IPS-20b (cell line): ENCODE data around the gene UBA52.

ENCODE experiments used
- H3K27ac ChIP-seq: one replicate; pipeline ENCODE4 v1.5.1; 2013; ENCODE audit warnings: low read length
- H3K27me3 ChIP-seq: 2 replicates; pipeline ENCODE4 v1.6.1; 2013; ENCODE audit warnings: mild to moderate bottlenecking, low read length, inconsistent platforms; ENCODE audit not compliant: insufficient read depth
- H3K36me3 ChIP-seq: 2 replicates; pipeline ENCODE4 v1.6.1; 2013; ENCODE audit warnings: low read depth, mild to moderate bottlenecking, inconsistent platforms, low read length, moderate library complexity; ENCODE audit not compliant: insufficient read depth
- H3K4me1 ChIP-seq: 2 replicates; pipeline ENCODE4 v1.6.1; 2013; ENCODE audit warnings: mild to moderate bottlenecking, control low read depth, inconsistent platforms, low read length, moderate library complexity; ENCODE audit not compliant: insufficient read depth
- H3K4me3 ChIP-seq: 2 replicates; pipeline ENCODE4 v1.5.1; 2013; ENCODE audit warnings: mild to moderate bottlenecking, low read length, inconsistent platforms
- H3K9ac ChIP-seq: 2 replicates; pipeline ENCODE4 v1.6.1; 2013; ENCODE audit warnings: low read depth, mild to moderate bottlenecking, inconsistent platforms, low read length, moderate library complexity
- H3K9me3 ChIP-seq: 2 replicates; pipeline ENCODE4 v1.6.1; 2013; ENCODE audit warnings: mild to moderate bottlenecking, low read depth, low read length, inconsistent platforms; ENCODE audit not compliant: insufficient read depth

Gene UBA52

DNA sequence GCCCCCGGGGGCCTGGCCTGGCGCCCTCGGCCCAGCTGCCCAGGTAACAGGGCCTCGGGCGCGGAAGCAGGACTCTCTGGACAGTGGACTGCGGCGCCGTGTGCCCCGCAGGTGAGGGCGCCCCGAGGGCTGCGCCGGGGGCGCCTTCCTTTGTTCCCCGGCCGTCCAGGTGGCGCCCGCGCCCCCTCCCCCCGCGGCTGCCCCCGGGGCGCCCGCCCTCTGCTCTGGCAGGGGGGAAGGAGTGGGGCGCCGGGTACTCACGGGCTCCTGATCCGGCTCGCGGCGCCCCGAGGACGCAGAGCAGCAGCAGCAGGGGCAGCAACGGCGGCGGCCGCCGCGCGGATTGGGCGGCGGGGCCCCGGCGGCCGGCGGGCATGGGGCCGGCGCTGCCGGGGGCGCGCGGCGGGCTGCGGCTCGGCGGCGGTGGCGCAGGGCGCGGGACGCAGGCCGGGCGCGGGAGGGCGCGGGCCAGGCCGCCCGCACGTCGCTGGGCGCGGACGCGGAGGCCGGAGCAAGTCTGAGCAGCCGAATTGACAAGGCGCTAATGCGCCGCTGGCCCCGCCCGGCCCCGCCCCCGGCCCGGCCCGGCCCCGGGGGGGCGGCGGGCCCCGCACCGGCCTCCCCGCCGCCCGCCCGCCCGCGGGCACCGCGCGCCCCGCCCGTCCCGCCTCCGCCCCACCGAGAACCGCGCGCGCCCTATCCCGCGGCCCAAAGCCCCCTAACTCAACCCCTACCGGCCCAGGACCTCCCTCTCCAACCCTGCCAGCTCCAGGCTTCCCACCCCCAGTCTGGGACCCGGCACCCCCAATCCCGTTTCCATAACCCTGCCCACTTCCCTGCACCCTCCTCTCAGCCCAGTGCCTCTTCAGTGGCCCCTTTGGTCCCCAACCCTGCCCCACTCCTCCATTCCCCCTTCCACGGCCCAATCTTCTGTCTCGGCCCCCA lies 34.9 kb downstream of the UBA52 start, which contains the start of gene CRLF1:
CRLF1 (minus strand) TSS at position 519 of the 945 bp plus-strand sequence; CDS start at position 376, 143 bp downstream.
- H3K4me3 ChIP-seq: no peak within 1 kb of the TSS
- H3K9ac ChIP-seq: no peak within 1 kb of the TSS
- no peaks in the 10 kb centered on the region for H3K9me3 ChIP-seq
- H3K4me1 ChIP-seq: peaks cover 20% of the 10 kb centered on the region; the same call in 1 of the 2 replicates
- H3K36me3 ChIP-seq: no peaks in the 10 kb centered on the region
- no peak within 1 kb of the TSS for H3K27ac ChIP-seq
- H3K27me3 ChIP-seq: peaks cover 97% of the 10 kb centered on the region

DNA sequence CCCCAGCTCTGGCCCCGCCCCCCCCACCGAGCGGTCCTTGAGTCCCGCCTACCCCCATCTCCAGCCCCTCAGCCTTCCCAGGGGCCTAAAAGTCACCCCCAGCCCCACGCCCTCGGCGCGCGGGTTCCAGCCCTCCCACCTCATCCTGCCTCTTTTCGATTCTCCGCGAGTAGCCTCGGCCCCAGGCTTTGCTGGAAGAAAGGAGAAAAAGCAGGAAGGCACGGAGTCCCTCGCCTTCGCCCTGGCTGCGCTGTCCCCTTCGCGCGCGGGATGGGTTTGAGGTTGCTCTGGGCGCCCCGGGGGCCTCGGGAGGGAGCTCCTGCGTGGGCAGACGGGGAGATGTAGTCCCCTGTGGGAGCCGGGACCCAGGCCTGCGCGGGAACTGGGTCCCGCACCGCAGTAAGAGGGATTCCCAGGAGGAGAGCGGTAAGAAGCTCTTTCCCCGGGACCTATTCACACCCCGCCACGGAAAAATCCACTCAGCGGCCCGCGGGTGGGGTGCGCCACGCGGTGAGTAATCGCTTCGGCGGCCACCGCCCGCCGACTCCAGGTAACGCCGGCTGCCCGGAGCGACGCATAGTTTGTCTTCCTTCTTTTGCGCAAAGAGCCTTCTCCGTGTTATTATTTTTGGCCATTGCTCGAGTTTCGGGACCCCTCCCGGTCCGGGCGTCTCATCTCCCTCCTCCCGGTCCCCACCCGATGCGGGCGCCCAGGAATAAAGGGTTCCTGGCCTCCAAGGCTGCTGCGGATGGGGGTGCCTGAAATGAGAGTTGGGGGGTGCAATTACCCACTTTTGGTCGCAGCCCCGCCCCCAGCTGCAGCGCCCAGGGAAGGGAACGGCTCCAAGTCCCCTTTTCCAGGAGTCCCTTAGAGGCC lies 35.8 kb downstream of the UBA52 start:
- Histone ChIP-seq H3K9me3 (no peaks in the 10 kb centered on the region), H3K27me3 (peaks cover 97% of the 10 kb centered on the region), H3K4me1 (peaks cover 20% of the 10 kb centered on the region; the same call in 1 of the 2 replicates), H3K27ac (no peak overlapping the region), H3K9ac (no peak overlapping the region), H3K36me3 (no peaks in the 10 kb centered on the region), H3K4me3 (no peak overlapping the region)

DNA sequence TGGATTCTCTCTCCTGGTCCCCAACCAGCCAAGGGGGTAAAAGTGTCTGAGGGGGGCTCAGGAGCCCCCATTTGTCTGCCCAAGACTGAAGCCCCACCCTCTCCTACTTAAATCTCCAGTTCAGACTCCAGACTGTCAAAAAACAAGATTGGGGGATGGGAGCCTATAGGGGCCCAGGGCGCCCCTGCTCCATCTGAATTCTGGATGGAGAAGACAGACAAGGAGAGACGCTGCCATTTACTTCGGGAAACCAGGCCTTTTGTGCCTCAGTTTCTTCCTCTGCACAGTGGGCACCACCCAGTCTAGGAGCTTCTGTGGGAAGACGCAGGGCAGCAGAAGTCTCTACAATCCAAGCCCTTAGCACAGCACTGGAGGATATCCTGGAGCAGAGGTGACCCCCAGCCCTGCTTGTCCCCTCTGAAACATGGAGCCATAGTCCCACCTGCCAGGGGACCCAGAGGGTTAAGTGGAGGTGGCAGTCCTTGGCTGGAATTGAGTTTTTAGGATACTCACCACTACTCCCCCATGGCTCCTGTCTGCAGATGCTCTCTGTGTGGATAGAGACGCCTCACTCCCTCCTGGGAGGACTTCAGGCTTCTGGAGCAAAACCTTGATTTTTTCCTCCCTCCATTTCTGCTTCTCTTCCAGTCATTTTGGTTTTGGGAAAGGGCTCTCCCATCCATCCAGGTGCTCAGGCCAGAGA lies 36.6 kb downstream of the UBA52 start:
- Histone ChIP-seq H3K27me3 (peaks cover 97% of the 10 kb centered on the region), H3K9me3 (no peaks in the 10 kb centered on the region), H3K36me3 (no peaks in the 10 kb centered on the region), H3K9ac (no peak overlapping the region), H3K27ac (no peak overlapping the region), H3K4me1 (peaks cover 21% of the 10 kb centered on the region; the same call in 1 of the 2 replicates), H3K4me3 (no peak overlapping the region)

DNA sequence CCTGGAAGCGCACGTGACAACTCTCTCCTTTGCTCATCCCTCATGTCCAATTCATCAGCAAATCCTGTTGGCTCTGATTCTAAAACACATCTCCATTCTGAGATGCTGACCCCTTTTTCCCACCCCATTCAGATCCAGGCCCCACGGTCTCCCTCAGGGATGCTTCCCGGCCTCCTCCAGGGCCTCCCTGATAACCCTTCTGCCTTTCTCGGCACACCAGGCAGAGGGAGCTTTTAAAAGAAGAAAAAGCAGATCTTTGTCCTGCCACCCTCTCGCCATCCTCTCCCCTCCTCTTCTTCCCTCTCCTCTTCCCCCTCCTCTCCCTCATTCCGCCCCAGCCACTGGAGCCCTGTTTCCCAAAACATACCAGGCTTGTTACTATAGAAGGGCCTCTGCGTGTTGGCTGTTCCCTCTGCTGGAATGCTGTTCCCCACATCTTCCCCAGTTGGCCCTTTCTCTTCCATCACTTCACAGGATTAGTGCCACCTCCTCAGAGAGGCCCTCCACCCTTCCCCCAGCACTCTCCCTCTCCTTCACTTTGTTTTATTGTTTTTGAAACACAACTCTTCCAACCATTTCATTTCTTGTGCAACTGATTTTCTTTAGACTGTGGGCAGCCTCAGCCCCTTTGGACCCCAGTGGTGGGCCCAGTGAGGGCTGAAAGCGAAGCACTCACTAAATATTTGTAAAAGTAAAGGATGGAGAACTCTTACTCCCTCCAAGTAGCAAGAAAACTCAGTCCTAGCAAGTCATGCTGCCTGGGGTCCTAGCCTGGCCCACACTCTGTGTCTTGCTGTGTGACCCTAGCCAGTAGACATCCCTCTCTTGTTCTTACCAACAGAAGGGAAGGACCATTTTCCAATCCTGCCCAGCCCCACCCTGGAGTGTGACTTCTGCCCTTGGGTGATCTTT lies 37.4 kb downstream of the UBA52 start:
- Histone ChIP-seq H3K9me3 (no peaks in the 10 kb centered on the region), H3K36me3 (no peaks in the 10 kb centered on the region), H3K4me1 (peaks cover 22% of the 10 kb centered on the region; the same call in 1 of the 2 replicates), H3K27me3 (peaks cover 97% of the 10 kb centered on the region), H3K4me3 (no peak overlapping the region), H3K27ac (no peak overlapping the region), H3K9ac (no peak overlapping the region)

DNA sequence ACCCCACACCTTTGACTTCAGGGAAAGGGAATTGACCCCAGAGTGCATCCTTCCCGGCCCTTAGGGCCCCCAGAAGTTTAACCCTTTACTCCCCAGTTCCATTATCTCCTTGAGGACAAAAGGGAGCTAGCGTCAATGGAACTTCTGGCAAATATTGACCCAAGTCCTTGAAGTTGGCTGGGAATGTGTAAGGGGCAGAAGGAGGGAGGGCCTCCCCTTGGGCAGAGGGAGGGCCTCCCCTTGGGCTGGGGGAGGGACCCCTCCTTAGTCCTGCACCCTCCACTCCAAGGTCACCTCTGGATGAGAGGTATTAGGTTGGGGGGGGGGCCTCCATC lies 38.0 kb downstream of the UBA52 start:
- Histone ChIP-seq H3K4me1 (peaks cover 17% of the 10 kb centered on the region; the same call in 1 of the 2 replicates), H3K27me3 (peaks cover 97% of the 10 kb centered on the region), H3K9ac (no peak overlapping the region), H3K27ac (no peak overlapping the region), H3K9me3 (no peaks in the 10 kb centered on the region), H3K36me3 (no peaks in the 10 kb centered on the region), H3K4me3 (no peak overlapping the region)

DNA sequence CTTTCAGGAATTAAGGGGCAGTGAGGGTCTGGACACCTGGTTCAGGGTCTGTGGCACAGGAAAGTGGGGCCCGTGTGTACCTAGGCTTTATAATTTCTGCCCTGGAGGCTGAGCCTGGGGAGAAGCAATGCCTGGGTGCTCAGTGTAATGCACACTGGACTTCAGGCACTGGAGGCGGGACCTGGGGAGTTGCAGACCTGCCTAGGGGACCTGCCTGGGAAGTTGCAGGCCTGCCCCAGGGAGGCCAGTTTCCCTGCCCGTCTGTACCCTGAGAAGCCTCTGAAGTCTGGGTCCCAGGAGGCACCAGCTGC lies 38.5 kb downstream of the UBA52 start:
- H3K4me3 ChIP-seq: no peak overlapping the region
- H3K4me1 ChIP-seq: peaks cover 17% of the 10 kb centered on the region; the same call in 1 of the 2 replicates
- no peaks in the 10 kb centered on the region for H3K9me3 ChIP-seq
- H3K27me3 ChIP-seq: peaks cover 97% of the 10 kb centered on the region
- H3K27ac ChIP-seq: no peak overlapping the region
- no peaks in the 10 kb centered on the region for H3K36me3 ChIP-seq
- H3K9ac ChIP-seq: no peak overlapping the region

DNA sequence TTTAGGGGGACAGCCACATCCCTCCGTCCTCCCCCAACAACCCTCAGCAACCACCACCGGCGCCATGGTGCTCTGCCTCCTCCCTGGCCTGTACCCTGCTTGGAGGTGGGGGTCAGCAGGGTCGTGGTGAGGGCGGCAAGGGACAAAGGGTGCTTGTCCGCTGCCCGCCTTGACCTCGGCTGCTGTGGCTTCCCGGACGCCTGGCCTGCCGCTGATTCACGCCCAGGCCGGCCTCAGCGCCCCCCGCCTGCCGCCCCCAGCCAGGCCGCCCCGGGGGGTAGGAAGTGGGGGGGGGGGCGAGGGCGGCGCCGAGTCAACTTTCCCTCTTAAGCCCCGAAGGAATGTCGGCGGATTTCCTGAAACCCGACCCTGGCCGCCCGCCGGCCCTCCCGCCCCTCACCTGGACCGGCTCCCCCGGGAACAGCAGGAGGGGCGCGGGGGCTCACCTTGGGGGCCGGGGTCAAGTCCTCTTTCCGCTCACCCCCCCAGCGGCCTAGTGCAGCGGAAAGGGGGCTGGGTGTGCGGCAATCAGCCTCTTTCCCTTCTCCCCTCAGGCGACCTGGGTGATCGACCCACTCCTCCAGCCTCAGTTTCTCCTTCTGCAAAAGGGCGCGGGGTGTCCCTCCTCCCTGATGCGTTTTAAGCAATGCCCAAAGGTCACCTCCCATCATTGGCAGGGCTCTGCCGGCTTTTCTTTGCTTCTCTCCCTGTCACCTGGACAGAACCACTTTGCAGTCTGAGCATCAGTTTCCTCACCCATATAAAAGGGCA lies 39.1 kb downstream of the UBA52 start:
- Histone ChIP-seq H3K4me1 (peaks cover 17% of the 10 kb centered on the region; the same call in 1 of the 2 replicates), H3K4me3 (peak overlapping the region; percentile 55), H3K9me3 (no peaks in the 10 kb centered on the region), H3K27me3 (peaks cover 97% of the 10 kb centered on the region), H3K9ac (no peak overlapping the region), H3K36me3 (no peaks in the 10 kb centered on the region), H3K27ac (no peak overlapping the region)

DNA sequence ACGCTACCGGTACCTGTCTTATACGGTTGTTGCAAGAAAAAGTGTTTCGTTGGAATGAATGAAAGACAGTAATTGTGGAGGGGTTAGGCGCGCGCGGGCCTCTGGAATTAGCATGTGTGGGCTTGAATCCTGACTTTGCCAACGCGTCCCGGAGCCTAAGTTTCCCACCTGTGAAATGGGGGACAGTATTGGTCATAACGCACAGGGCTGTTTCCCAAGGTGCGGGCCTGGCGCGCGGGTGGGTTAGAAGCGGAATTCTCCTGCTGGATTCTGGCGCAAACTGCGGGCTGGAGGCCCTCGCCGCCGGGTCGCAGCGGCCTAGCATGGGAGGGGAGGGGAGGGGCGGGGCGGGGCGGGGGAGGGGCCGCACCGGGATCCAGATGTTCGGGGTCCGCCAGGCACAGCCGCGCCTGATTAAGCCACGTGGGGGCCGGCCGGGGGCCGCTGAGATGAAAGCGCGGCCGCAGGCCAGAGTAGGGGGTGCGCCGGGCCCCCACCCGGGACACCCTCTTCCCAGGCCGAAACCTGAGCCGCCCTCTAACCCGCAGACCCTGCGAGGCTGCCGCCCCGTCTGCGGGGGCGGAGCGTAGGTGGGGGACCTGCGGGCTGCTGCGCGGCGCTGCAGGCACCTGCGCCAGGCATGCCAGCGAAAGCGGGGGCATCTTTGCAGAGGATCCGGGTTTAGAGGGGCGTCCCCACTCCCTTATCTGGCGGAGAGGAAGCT lies 39.8 kb downstream of the UBA52 start:
- H3K27ac ChIP-seq: no peak overlapping the region
- H3K4me3 ChIP-seq: peak overlapping the region; percentile 55
- H3K27me3 ChIP-seq: peaks cover 98% of the 10 kb centered on the region
- no peaks in the 10 kb centered on the region for H3K9me3 ChIP-seq
- no peaks in the 10 kb centered on the region for H3K36me3 ChIP-seq
- peaks cover 17% of the 10 kb centered on the region; the same call in 1 of the 2 replicates for H3K4me1 ChIP-seq
- H3K9ac ChIP-seq: no peak overlapping the region

DNA sequence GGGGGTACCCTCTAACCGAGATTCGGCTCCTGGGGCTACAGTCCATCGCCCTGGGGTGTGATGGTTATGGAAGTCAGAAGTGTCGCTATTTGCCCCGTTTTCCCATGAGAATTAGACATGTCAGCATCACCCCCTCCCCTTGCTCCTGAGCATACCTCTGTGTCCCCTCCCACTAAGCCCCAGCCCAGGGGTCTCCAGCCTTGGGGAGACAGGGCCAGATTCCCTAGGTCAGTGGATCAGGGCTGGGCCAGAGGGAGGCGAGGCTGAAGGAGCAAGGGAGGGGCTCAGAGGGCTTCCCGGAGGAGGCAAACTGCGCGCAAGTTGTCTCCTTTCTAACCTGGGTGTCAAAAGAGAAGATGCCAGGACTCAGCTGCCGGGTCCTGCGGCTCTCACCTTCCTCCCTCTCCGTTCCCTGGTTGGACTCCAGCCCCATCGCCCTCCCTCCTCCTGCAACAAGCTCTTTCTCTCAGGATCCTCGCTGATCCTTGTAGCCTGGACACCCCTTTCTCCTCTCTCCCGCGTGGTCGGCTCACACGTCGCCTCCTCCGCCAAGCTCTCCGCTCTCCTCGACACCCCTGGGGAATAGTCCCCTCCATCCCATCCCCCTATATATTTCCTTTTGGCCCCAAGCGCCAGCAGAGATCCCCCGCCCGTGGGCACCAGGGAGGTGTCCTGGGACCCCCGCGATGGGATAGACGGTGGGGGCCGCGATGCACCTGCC lies 40.6 kb downstream of the UBA52 start:
- no peak overlapping the region for H3K27ac ChIP-seq
- H3K9me3 ChIP-seq: no peaks in the 10 kb centered on the region
- H3K36me3 ChIP-seq: no peaks in the 10 kb centered on the region
- peaks cover 100% of the 10 kb centered on the region for H3K27me3 ChIP-seq
- H3K4me1 ChIP-seq: peaks cover 17% of the 10 kb centered on the region; the same call in 1 of the 2 replicates
- no peak overlapping the region for H3K9ac ChIP-seq
- H3K4me3 ChIP-seq: peak overlapping the region; percentile 49
